ENCODE data around the gene ZNF513. TPM values are rescaled to one million over a fixed set of nuclear protein-coding genes. Genes with fewer than 3 reads are reported as not detected.

The ZNF513 gene
- total RNA-seq, 1 donor from 2014 or later = 7.1 TPM

GRCh38 chr2:27409321-27410073 lies 29.0 kb upstream of the ZNF513 start, which contains the start of gene PPM1G:
PPM1G (minus strand) TSS chr2:27409591; CDS start chr2:27409422, 169 bp downstream.
- FAIRE-seq (no peak), DNase-seq (ENCODE audit: low read depth) (peak; percentile 85)
- Histone ChIP-seq H3K36me3 (ENCODE audit: control insufficient read depth, insufficient read depth, low read length) (no peaks in the 10 kb centered on the region), H3K27me3 (ENCODE audit: control insufficient read depth, insufficient read depth, low read length) (no peaks in the 10 kb centered on the region), H3K4me3 (ENCODE audit: low read depth, low read length) (peak within 1 kb of the TSS; percentile 96)
- no peak for TF ChIP-seq CTCF (IDR thresholded peaks at IDR 0.05; ENCODE audit: insufficient read depth, low read length, severe bottlenecking)

GRCh38 chr2:27408601-27409320 lies 28.2 kb upstream of the ZNF513 start:
- Histone ChIP-seq H3K4me3 (ENCODE audit: low read depth, low read length) (peak overlapping the region; percentile 96), H3K36me3 (ENCODE audit: control insufficient read depth, insufficient read depth, low read length) (no peaks in the 10 kb centered on the region), H3K27me3 (ENCODE audit: control insufficient read depth, insufficient read depth, low read length) (no peaks in the 10 kb centered on the region)
- TF ChIP-seq CTCF (IDR thresholded peaks at IDR 0.05; ENCODE audit: insufficient read depth, low read length, severe bottlenecking) = no peak
- no peak for FAIRE-seq
- peak; percentile 4 for DNase-seq (ENCODE audit: low read depth)

- no peaks in the 10 kb centered on the region for H3K27me3 ChIP-seq (ENCODE audit: control insufficient read depth, insufficient read depth, low read length)
- H3K36me3 ChIP-seq (ENCODE audit: control insufficient read depth, insufficient read depth, low read length) = no peaks in the 10 kb centered on the region
- TF ChIP-seq CTCF (IDR thresholded peaks at IDR 0.05; ENCODE audit: insufficient read depth, low read length, severe bottlenecking) = peak; percentile 46
- no peak for FAIRE-seq
- DNase-seq (ENCODE audit: low read depth) = peak; percentile 70
- H3K4me3 ChIP-seq (ENCODE audit: low read depth, low read length) = peak overlapping the region; percentile 96
Observed at GRCh38 chr2:27407798-27408491, 27.4 kb upstream of the ZNF513 start.

- FAIRE-seq (no peak), DNase-seq (ENCODE audit: low read depth) (no peak)
- Histone ChIP-seq H3K36me3 (ENCODE audit: control insufficient read depth, insufficient read depth, low read length) (no peaks in the 10 kb centered on the region), H3K4me3 (ENCODE audit: low read depth, low read length) (no peak overlapping the region), H3K27me3 (ENCODE audit: control insufficient read depth, insufficient read depth, low read length) (no peaks in the 10 kb centered on the region)
- TF ChIP-seq CTCF (IDR thresholded peaks at IDR 0.05; ENCODE audit: insufficient read depth, low read length, severe bottlenecking) = no peak
Observed at GRCh38 chr2:27400348-27401135, 20.0 kb upstream of the ZNF513 start.

GRCh38 chr2:27398962-27399361 lies 18.4 kb upstream of the ZNF513 start:
- TF ChIP-seq CTCF (IDR thresholded peaks at IDR 0.05; ENCODE audit: insufficient read depth, low read length, severe bottlenecking) = no peak
- FAIRE-seq (no peak), DNase-seq (ENCODE audit: low read depth) (no peak)
- Histone ChIP-seq H3K4me3 (ENCODE audit: low read depth, low read length) (no peak overlapping the region), H3K27me3 (ENCODE audit: control insufficient read depth, insufficient read depth, low read length) (no peaks in the 10 kb centered on the region), H3K36me3 (ENCODE audit: control insufficient read depth, insufficient read depth, low read length) (no peaks in the 10 kb centered on the region)
